ENCODE results near the gene HOXD4. TPM values are rescaled to one million over a fixed set of nuclear protein-coding genes. Genes with fewer than 3 reads are reported as not detected.

The HOXD4 gene
- total RNA-seq, 1 experiment from 2014 or later, result 1.2 TPM

- H3K27me3 ChIP-seq (replicated peaks; ENCODE audit: control insufficient read depth, insufficient read depth, low read length), result peaks cover 4% of the 10 kb centered on the region; the same call in 1 of the 2 replicates
- Mint-ChIP-seq H3K4me1 (ENCODE audit: low read depth, unreplicated experiment) (no peaks in the 10 kb centered on the region), H3K27me3 (ENCODE audit: insufficient read depth, unreplicated experiment) (peaks cover 13% of the 10 kb centered on the region), H3K9me3 (ENCODE audit: unreplicated experiment) (no peaks in the 10 kb centered on the region), H3K27ac (ENCODE audit: unreplicated experiment) (no peak overlapping the region), H3K4me3 (ENCODE audit: unreplicated experiment) (no peak overlapping the region), H3K36me3 (ENCODE audit: insufficient read depth, unreplicated experiment) (no peaks in the 10 kb centered on the region)
- H3K9me3 ChIP-seq, result no peaks in the 10 kb centered on the region
- POLR2A ChIA-PET, result no interaction called here
- CTCF ChIA-PET, result no interaction called here
- TF ChIP-seq CTCF (IDR thresholded peaks at IDR 0.05; ENCODE audit: insufficient read depth in 1 of 2, low read depth in 1 of 2, low read length in 1 of 2, severe bottlenecking in 1 of 2, unreplicated experiment in 1 of 2), result no peak
- no peaks in the 10 kb centered on the region for H3K36me3 ChIP-seq (ENCODE audit: control insufficient read depth, insufficient read depth, low read length)
- intact Hi-C loops (cut with micrococcal nuclease; ENCODE audit: unreplicated experiment), result no loop called here
- H3K4me3 ChIP-seq (ENCODE audit: low read depth, low read length), result no peak overlapping the region
- BruUV-seq (replicated peaks), result no TSS peak
- peaks cover 14% of the 10 kb centered on the region for H3K4me1 ChIP-seq
- no peak for DNase-seq
Observed at GRCh38 chr2:176193048-176193447, 41.7 kb downstream of the HOXD4 start.

- Mint-ChIP-seq H3K27ac (ENCODE audit: unreplicated experiment) (no peak overlapping the region), H3K27me3 (ENCODE audit: insufficient read depth, unreplicated experiment) (peaks cover 20% of the 10 kb centered on the region), H3K36me3 (ENCODE audit: insufficient read depth, unreplicated experiment) (no peaks in the 10 kb centered on the region), H3K4me3 (ENCODE audit: unreplicated experiment) (no peak overlapping the region), H3K4me1 (ENCODE audit: low read depth, unreplicated experiment) (no peaks in the 10 kb centered on the region), H3K9me3 (ENCODE audit: unreplicated experiment) (no peaks in the 10 kb centered on the region)
- intact Hi-C loops (cut with micrococcal nuclease; ENCODE audit: unreplicated experiment), result no loop called here
- TF ChIP-seq CTCF (IDR thresholded peaks at IDR 0.05; ENCODE audit: insufficient read depth in 1 of 2, low read depth in 1 of 2, low read length in 1 of 2, severe bottlenecking in 1 of 2, unreplicated experiment in 1 of 2), result no peak
- POLR2A ChIA-PET, result no interaction called here
- CTCF ChIA-PET, result no interaction called here
- H3K4me3 ChIP-seq (ENCODE audit: low read depth, low read length), result no peak overlapping the region
- no peaks in the 10 kb centered on the region for H3K36me3 ChIP-seq (ENCODE audit: control insufficient read depth, insufficient read depth, low read length)
- peaks cover 3% of the 10 kb centered on the region; the same call in 1 of the 2 replicates for H3K9me3 ChIP-seq
- no TSS peak for BruUV-seq (replicated peaks)
- no peaks in the 10 kb centered on the region for H3K27me3 ChIP-seq (replicated peaks; ENCODE audit: control insufficient read depth, insufficient read depth, low read length)
- no peaks in the 10 kb centered on the region for H3K4me1 ChIP-seq
- no peak for DNase-seq
Observed at GRCh38 chr2:176199902-176200301, 48.6 kb downstream of the HOXD4 start.

GRCh38 chr2:176200971-176201370 is 49.6 kb downstream of the HOXD4 start:
- CTCF ChIA-PET, result no interaction called here
- no peak overlapping the region for H3K4me3 ChIP-seq (ENCODE audit: low read depth, low read length)
- no peaks in the 10 kb centered on the region for H3K9me3 Mint-ChIP-seq (ENCODE audit: unreplicated experiment)
- no peaks in the 10 kb centered on the region for H3K4me1 Mint-ChIP-seq (ENCODE audit: low read depth, unreplicated experiment)
- H3K36me3 Mint-ChIP-seq (ENCODE audit: insufficient read depth, unreplicated experiment), result no peaks in the 10 kb centered on the region
- H3K9me3 ChIP-seq, result peaks cover 3% of the 10 kb centered on the region; the same call in 1 of the 2 replicates
- no peaks in the 10 kb centered on the region for H3K27me3 ChIP-seq (replicated peaks; ENCODE audit: control insufficient read depth, insufficient read depth, low read length)
- POLR2A ChIA-PET, result no interaction called here
- no peaks in the 10 kb centered on the region for H3K36me3 ChIP-seq (ENCODE audit: control insufficient read depth, insufficient read depth, low read length)
- H3K27me3 Mint-ChIP-seq (ENCODE audit: insufficient read depth, unreplicated experiment), result peaks cover 20% of the 10 kb centered on the region
- intact Hi-C loops (cut with micrococcal nuclease; ENCODE audit: unreplicated experiment), result no loop called here
- no TSS peak for BruUV-seq (replicated peaks)
- no peak for DNase-seq
- H3K4me3 Mint-ChIP-seq (ENCODE audit: unreplicated experiment), result no peak overlapping the region
- H3K27ac Mint-ChIP-seq (ENCODE audit: unreplicated experiment), result no peak overlapping the region
- no peak for TF ChIP-seq CTCF (IDR thresholded peaks at IDR 0.05; ENCODE audit: insufficient read depth in 1 of 2, low read depth in 1 of 2, low read length in 1 of 2, severe bottlenecking in 1 of 2, unreplicated experiment in 1 of 2)
- no peaks in the 10 kb centered on the region for H3K4me1 ChIP-seq
